CD4-positive, alpha-beta T cell treated with Interleukin-4 for 1 hour (primary cell): Measurements from ENCODE around the gene ARNT2.

Experiments used
- DNase-seq, 2 donors: peaks; one replicate each; pipeline ENCODE4 v3.0.0-alpha.2; 2020 to 2022

Gene ARNT2

GRCh38 chr15:80411788-80412288 is 7.7 kb downstream of the ARNT2 start:
- DNase-seq = no peak

GRCh38 chr15:80414546-80415357 is 10.6 kb downstream of the ARNT2 start:
- no peak for DNase-seq

- DNase-seq = no peak
These were observed 11.1 kb downstream of the ARNT2 start for GRCh38 chr15:80415358-80415670.

- no peak for DNase-seq
These were observed 12.5 kb downstream of the ARNT2 start for GRCh38 chr15:80416702-80417101.

- DNase-seq = no peak
These were observed 14.8 kb downstream of the ARNT2 start for GRCh38 chr15:80418892-80419537.

- no peak for DNase-seq
These were observed 15.4 kb downstream of the ARNT2 start for GRCh38 chr15:80419546-80419945.

GRCh38 chr15:80420658-80421057 is 16.5 kb downstream of the ARNT2 start:
- no peak for DNase-seq

- no peak for DNase-seq
These were observed 19.0 kb downstream of the ARNT2 start for GRCh38 chr15:80423215-80423614.

- DNase-seq = no peak
These were observed 20.2 kb downstream of the ARNT2 start for GRCh38 chr15:80424381-80424780.

GRCh38 chr15:80426316-80426715 is 22.1 kb downstream of the ARNT2 start:
- DNase-seq = no peak

GRCh38 chr15:80429964-80430363 is 25.8 kb downstream of the ARNT2 start:
- no peak for DNase-seq

GRCh38 chr15:80431635-80432344 is 27.6 kb downstream of the ARNT2 start:
- no peak for DNase-seq

- no peak for DNase-seq
These were observed 28.1 kb downstream of the ARNT2 start for GRCh38 chr15:80432345-80432702.

GRCh38 chr15:80433836-80434235 is 29.7 kb downstream of the ARNT2 start:
- DNase-seq = no peak

- no peak for DNase-seq
These were observed 30.9 kb downstream of the ARNT2 start for GRCh38 chr15:80434926-80435720.

- no peak for DNase-seq
These were observed 32.5 kb downstream of the ARNT2 start for GRCh38 chr15:80436511-80437307.

GRCh38 chr15:80437334-80437891 is 33.2 kb downstream of the ARNT2 start:
- DNase-seq = no peak

- DNase-seq = no peak
These were observed 35.0 kb downstream of the ARNT2 start for GRCh38 chr15:80439140-80439539.

- no peak for DNase-seq
These were observed 35.8 kb downstream of the ARNT2 start for GRCh38 chr15:80440024-80440423.

GRCh38 chr15:80441041-80441440 is 36.9 kb downstream of the ARNT2 start:
- DNase-seq = no peak

GRCh38 chr15:80441714-80442113 is 37.5 kb downstream of the ARNT2 start:
- no peak for DNase-seq
